Skeletal muscle tissue (tissue), 4 donors: ENCODE data around the gene TTYH2. TPM values are rescaled to one million over a fixed set of nuclear protein-coding genes. Genes with fewer than 3 reads are reported as not detected.

Source experiments
- H3K27ac ChIP-seq: one replicate; pipeline ENCODE4 v1.7.0; 2013; ENCODE audit warnings: mild to moderate bottlenecking, low read depth, low read length, inconsistent platforms
- H3K27me3 ChIP-seq, 3 donors: one replicate each; pipeline ENCODE4 v1.7.0; 2013; ENCODE audit warnings: low read length in 3 of 3; ENCODE audit not compliant: control insufficient read depth in 3 of 3, insufficient read depth in 3 of 3
- H3K36me3 ChIP-seq, 3 donors: one replicate each; pipeline ENCODE4 v1.7.0; 2013; ENCODE audit warnings: low read length in 3 of 3; ENCODE audit not compliant: control insufficient read depth in 3 of 3, insufficient read depth in 3 of 3
- H3K4me1 ChIP-seq, 3 donors: one replicate each; pipeline ENCODE4 v1.7.0; 2013; ENCODE audit warnings: low read length in 3 of 3, mild to moderate bottlenecking in 3 of 3; ENCODE audit not compliant: control insufficient read depth in 3 of 3, insufficient read depth in 3 of 3
- H3K4me3 ChIP-seq, 3 donors: one replicate each; pipeline ENCODE4 v1.7.0; 2013; ENCODE audit warnings: low read length in 3 of 3
- H3K9ac ChIP-seq, 3 donors: one replicate each; pipeline ENCODE4 v1.7.0; 2013; ENCODE audit warnings: low read length in 3 of 3, mild to moderate bottlenecking in 3 of 3, moderate library complexity in 2 of 3, low read depth in 1 of 3
- H3K9me3 ChIP-seq, 3 donors: one replicate each; pipeline ENCODE4 v1.7.0; 2013; ENCODE audit warnings: low read length in 3 of 3; ENCODE audit not compliant: control insufficient read depth in 3 of 3
- total RNA-seq: library from RNA; depleted of rRNA; stranded (reverse); fragments of >200 nt; gene quantifications from one replicate; pipeline ENCODE4 v1.2.3, GENCODE V29; 2014
- donor health status: Osteomylitis.

Gene TTYH2
- total RNA-seq, 1 donor from 2014 or later = 34.4 TPM

DNA sequence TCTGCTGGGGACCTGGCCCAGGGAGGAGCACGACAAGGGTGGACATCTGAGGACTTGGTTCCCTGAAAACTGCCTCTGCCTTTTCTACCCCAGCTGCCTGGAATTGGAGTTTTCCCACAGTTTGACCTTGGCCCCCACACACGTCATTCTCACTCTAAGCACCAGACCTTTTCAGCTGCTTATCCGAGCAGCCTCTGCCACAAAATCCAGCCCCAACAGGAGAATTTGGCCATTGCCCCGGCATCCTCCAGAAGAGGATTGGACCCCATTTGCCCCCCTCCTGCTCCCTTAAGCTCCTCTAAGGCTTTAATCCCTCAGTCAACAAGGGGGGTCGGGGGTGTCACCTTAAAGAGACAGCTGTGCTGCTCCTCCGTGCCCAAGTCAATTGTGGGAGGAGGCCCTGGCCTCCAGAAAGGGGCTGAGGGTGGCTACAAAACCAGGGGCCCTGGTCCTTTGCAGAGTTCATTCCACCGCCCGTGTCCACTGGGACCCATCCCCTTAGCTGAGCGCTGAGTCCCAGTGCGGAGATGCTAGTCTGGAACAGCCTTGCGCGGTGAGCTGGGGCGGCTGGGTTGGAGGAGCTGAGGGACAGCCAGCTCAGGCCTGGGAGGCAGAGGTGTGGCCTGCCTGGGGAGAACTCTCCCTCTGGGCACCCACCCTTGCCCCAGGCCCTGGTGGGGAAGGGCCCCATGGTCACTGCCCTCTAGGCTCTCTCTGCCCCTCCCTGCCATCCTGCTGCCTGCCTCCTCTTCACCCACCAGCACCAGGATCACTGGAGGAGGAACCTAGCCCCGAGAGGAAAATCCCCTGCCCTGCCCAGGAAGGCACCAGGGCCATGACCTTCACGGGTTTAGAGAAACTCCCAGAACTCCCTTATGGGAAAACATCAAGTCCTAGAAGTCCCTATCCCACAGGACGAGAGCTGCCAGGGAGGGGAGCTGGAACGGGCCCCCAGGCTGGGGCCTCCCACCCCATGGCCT is 18.8 kb downstream of the TTYH2 start:
- peaks cover 6 to 8% (median 7%) of the 10 kb centered on the region in 3 donors for H3K4me1 ChIP-seq
- H3K4me3 ChIP-seq = no peak overlapping the region
- H3K36me3 ChIP-seq = peaks cover 11 to 19% (median 17%) of the 10 kb centered on the region in 3 donors
- H3K9me3 ChIP-seq = no peaks in the 10 kb centered on the region
- H3K27ac ChIP-seq = no peak overlapping the region
- H3K9ac ChIP-seq = no peak overlapping the region
- H3K27me3 ChIP-seq = no peaks in the 10 kb centered on the region

DNA sequence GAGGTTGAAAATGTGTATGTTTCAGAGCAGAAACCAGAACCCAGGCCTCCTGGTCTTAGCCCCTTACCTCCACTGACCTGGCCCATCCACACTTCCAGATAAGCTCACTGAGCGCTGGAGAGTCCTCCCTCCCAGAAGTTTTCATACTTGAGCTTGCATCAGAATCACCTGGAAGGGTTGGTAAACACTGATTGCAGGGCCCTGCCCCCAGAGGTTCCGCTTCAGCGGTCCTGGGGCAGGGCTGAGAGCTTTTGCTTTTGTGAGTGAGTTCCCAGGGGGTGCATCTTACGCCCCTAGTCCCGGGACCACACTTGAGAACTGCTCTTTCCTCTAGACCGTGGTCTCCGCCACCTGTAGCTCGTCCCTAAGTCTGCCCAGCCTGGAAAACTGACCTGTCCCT is 20.6 kb downstream of the TTYH2 start:
- Histone ChIP-seq H3K27me3 (no peaks in the 10 kb centered on the region), H3K4me3 (no peak overlapping the region), H3K36me3 (peaks cover 14 to 24% (median 20%) of the 10 kb centered on the region in 3 donors), H3K4me1 (peaks cover 6 to 8% (median 8%) of the 10 kb centered on the region in 3 donors), H3K9me3 (no peaks in the 10 kb centered on the region), H3K9ac (no peak overlapping the region), H3K27ac (no peak overlapping the region)

DNA sequence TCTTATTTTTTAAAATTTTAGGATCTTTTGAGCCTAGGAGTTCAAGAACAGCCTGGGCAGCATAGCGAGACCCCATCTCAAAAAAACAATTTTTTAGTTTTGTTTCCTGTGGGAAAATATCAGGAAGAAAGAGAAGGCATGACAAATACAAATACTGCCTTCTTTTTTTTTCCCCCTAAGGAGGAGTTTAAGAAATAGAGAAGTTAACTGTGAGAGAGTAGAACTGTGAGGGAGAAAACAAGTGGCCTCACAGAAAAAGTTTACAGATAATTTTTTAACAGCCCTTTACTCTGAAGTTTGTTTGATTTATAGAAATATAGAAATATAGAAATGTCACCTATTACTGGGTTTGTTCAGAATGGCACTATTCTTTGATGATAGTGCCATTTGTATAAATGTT is 21.1 kb downstream of the TTYH2 start:
- H3K27ac ChIP-seq = peak overlapping the region; percentile 14
- H3K4me3 ChIP-seq = no peak overlapping the region
- peaks cover 16 to 24% (median 20%) of the 10 kb centered on the region in 3 donors for H3K36me3 ChIP-seq

DNA sequence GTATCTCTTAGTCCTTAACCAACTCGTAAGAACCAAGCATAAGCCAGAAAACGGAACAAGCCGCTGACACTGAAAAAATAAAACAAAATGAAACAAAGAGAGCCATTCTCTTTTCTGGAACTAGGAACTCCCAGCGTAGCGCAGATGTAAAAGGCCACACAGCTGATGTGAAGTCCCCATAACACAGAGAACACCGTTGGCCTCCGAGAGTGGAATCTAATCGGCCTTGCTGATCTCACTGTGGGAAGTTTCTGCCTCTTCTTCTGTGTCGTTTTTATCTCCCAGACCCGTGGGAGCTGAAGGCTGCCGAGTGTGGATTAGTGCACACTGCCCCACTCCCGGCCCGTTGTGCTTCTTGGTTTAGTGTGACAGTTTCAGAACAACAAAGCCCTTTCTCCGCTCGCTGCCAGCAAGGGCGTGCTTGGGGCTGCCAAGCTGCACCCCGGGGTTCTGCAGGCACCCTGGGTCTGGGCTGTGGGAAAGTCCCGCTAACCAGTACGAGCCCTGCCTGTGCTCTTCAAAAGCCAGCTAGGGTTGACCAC is 21.7 kb downstream of the TTYH2 start:
- no peak overlapping the region for H3K4me3 ChIP-seq
- peaks cover 8 to 17% (median 8%) of the 10 kb centered on the region in 3 donors for H3K4me1 ChIP-seq
- no peaks in the 10 kb centered on the region for H3K27me3 ChIP-seq
- H3K9me3 ChIP-seq = no peaks in the 10 kb centered on the region
- peak overlapping the region; percentile 2 to 57 (median 57) for H3K9ac ChIP-seq
- peak overlapping the region; percentile 14 for H3K27ac ChIP-seq
- H3K36me3 ChIP-seq = peaks cover 16 to 24% (median 20%) of the 10 kb centered on the region in 3 donors

More for the DNA sequence above, 21.1 kb downstream of the TTYH2 start:
- Histone ChIP-seq H3K9ac (no peak overlapping the region), H3K27me3 (no peaks in the 10 kb centered on the region), H3K4me1 (peaks cover 6 to 13% (median 8%) of the 10 kb centered on the region in 3 donors), H3K9me3 (no peaks in the 10 kb centered on the region)

DNA sequence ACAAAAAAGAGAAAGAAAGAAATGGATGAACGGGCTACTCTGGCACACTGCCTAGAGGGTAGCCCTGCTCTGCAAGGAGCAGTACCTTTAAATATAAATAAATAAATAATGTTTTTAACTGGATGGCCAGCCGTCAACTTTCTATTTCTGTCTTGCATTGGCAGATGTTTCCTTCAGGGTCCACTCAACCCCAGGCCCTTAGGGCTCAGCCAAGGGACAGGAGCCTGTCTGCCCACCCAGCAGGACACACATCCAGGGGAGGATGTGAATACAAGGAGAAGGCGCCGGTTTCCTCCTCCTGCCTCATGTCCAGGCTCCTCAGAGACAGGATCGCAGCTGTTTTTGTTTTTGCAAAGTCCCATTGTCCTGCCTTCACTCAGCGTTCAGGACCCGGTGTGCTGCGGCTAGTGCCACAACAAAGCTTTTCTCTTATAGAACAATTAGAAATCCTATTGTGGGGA is 22.6 kb downstream of the TTYH2 start:
- H3K4me3 ChIP-seq = no peak overlapping the region
- peaks cover 13 to 20% (median 14%) of the 10 kb centered on the region in 3 donors for H3K36me3 ChIP-seq
- H3K9ac ChIP-seq = no peak overlapping the region
- no peaks in the 10 kb centered on the region for H3K27me3 ChIP-seq
- H3K27ac ChIP-seq = no peak overlapping the region
- peaks cover 15 to 26% (median 15%) of the 10 kb centered on the region in 3 donors for H3K4me1 ChIP-seq
- no peaks in the 10 kb centered on the region for H3K9me3 ChIP-seq

DNA sequence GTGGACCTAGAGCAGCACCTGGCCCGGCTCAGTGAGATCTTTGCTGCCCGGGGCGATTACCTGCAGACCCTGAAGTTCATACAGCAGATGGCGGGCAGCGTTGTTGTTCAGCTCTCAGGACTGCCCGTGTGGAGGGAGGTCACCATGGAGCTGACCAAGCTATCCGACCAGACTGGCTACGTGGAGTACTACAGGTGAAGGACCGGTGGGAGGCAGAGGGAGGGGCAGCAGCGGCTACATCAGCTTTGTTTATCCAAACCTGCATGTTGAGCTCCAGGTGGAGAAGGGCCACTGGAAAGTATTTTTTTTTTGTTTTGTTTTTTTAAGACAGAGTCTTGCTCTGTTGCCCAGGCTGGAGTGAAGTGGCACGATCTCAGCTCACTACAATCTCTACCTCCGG is 23.9 kb downstream of the TTYH2 start:
- no peak overlapping the region for H3K27ac ChIP-seq
- peaks cover 5 to 10% (median 8%) of the 10 kb centered on the region in 3 donors for H3K36me3 ChIP-seq
- H3K4me3 ChIP-seq = no peak overlapping the region
- no peaks in the 10 kb centered on the region for H3K9me3 ChIP-seq
- peaks cover 27 to 38% (median 29%) of the 10 kb centered on the region in 3 donors for H3K4me1 ChIP-seq
- H3K27me3 ChIP-seq = no peaks in the 10 kb centered on the region
- no peak overlapping the region for H3K9ac ChIP-seq

DNA sequence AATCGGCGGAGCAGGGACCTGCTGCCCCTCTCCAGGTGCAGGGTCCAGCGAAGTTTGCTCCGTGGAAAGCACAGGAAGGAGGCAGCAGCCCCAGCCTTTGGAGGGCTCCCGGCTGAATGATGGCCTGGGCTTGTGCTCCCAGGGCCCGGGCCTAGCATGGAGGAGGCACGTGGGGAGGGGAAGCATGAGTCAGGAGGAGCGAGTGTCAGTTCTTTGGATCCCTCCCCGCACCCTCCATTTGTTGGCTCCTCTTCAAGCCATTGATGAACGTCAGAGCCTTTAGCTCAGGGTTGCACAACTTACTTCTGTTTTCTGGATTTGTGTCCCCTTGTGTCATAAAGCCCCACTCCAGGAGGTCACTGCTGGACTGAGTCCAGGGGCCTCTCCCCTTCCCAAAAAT is 25.8 kb downstream of the TTYH2 start:
- no peaks in the 10 kb centered on the region for H3K27me3 ChIP-seq
- H3K4me1 ChIP-seq = peaks cover 38 to 49% (median 40%) of the 10 kb centered on the region in 3 donors
- H3K27ac ChIP-seq = no peak overlapping the region
- no peaks in the 10 kb centered on the region for H3K9me3 ChIP-seq
- H3K4me3 ChIP-seq = no peak overlapping the region
- H3K36me3 ChIP-seq = peaks cover 2 to 13% (median 6%) of the 10 kb centered on the region in 3 donors
- no peak overlapping the region for H3K9ac ChIP-seq

DNA sequence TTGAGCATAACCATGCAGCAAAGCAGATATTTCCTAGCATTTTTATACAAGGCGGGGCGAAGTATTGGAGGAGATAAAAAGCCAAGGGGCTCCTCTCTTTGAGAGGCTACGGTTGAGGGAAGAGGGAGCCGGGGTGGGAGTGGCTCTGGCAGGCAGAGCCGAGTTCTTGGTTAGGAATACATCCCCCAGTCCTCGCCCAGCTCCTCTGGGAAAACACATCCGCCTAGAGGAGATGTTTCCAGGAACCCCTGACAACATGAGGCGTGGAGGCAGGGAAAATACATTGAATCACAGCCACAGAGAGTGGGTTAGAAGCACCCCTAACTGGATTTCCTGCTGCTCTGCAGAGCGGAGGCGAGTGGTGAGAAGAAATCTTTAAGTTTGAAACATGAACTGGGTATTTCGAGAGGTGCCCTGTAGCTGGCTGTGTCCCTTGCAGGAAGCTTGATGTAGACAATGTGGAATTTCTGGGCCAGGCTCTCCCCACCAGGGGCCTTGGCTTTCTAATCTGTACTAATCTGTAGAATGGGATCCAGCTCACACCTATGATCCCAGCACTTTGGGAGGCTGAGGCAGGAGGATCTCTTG is 27.3 kb downstream of the TTYH2 start:
- peak overlapping the region; percentile 33 to 70 (median 51) for H3K9ac ChIP-seq
- no peaks in the 10 kb centered on the region for H3K9me3 ChIP-seq
- H3K36me3 ChIP-seq = peaks cover 8 to 13% (median 12%) of the 10 kb centered on the region in 3 donors
- H3K4me1 ChIP-seq = peaks cover 32 to 42% (median 33%) of the 10 kb centered on the region in 3 donors
- H3K27me3 ChIP-seq = no peaks in the 10 kb centered on the region
- H3K27ac ChIP-seq = peak overlapping the region; percentile 47
- no peak overlapping the region for H3K4me3 ChIP-seq

DNA sequence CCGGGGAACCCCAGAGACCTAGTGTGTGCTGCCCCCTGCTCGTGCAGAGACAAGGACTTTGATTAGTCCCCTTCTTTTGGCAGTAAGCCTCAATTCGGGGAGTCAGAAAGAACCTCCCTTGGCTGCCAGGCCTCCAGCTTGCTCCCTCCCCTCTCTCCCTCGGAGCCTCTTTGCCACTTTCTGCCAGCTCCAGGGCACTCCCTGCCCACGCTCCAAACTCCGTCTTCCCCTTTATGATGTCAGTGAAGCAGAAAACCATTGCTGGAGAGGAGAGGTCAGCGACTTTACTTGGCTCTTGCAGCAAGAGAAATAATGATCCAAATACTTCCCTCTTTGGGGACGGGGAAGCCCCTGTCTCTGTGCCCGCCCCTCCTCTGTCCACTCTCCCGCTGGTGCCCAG is 28.1 kb downstream of the TTYH2 start:
- no peak overlapping the region for H3K4me3 ChIP-seq
- no peaks in the 10 kb centered on the region for H3K9me3 ChIP-seq
- peak overlapping the region; percentile 47 for H3K27ac ChIP-seq
- H3K36me3 ChIP-seq = peaks cover 8 to 13% (median 12%) of the 10 kb centered on the region in 3 donors
- no peaks in the 10 kb centered on the region for H3K27me3 ChIP-seq
- peak overlapping the region in 2 of 3 donors; percentile 51 to 70 for H3K9ac ChIP-seq
- peaks cover 32 to 42% (median 33%) of the 10 kb centered on the region in 3 donors for H3K4me1 ChIP-seq
